ENCODE results near the gene FZR1. TPM values are rescaled to one million over a fixed set of nuclear protein-coding genes. Genes with fewer than 3 reads are reported as not detected.

Gene FZR1
- total and polyA plus RNA-seq, 2 experiments from 2014 or later: 48.6 to 68.5 TPM

DNA sequence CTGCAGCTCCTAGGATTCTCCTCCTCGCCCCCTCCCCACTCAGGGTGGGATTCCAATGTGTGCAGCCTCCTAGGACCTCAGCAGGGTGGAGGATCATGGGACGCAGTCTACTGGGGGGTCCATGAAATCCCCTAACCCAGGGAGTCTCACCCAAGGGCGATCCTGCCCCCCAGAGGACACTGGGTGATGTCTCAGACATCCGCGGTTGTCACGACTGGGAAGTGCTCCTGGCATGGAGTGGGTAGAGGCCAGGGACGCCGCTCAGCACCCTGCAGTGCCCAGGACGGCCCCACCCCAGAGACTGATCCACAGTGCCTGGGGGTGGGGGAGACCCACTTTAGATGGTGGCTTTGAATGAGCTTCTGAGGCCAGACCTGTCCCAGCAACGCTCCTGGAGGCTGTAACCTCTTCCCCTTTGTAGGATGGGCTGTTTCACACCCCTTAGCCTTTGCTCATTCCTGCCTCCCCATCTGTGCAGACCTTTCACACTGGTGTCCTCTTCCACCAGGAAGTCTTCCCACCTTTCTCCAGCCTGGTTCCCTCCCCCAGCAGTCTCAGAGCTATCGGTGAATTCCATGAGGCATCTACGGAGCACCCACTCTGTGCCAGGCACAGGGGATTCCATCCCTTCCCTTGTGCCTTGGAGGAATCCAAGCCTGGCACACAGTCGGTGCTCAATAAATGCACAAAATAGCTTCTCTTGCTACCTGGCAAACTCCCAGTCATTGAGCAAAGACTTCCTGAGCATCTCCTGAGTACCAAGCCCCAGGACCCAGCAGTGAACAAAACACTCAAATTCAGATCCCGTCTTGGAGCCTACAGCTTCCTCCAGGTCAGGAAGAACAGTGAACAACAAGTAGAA is 36.2 kb upstream of the FZR1 start:
- DNase-seq (ENCODE audit: low read depth in 1 of 2, low spot score in 1 of 2): no peak
- Histone ChIP-seq H3K4me1 (ENCODE audit: low read depth) (no peaks in the 10 kb centered on the region), H3K9me3 (ENCODE audit: low read depth) (no peaks in the 10 kb centered on the region), H3K4me3 (no peak overlapping the region), H3K27ac (no peak overlapping the region), H3K27me3 (no peaks in the 10 kb centered on the region), H3K36me3 (no peaks in the 10 kb centered on the region)
- TF ChIP-seq CTCF (IDR thresholded peaks at IDR 0.05; ENCODE audit: low read depth, low read length): peak; percentile 20

GRCh38 chr19:3470500-3471128 is 35.5 kb upstream of the FZR1 start:
- Histone ChIP-seq H3K4me3 (no peak overlapping the region), H3K4me1 (ENCODE audit: low read depth) (no peaks in the 10 kb centered on the region), H3K9me3 (ENCODE audit: low read depth) (no peaks in the 10 kb centered on the region), H3K36me3 (no peaks in the 10 kb centered on the region), H3K27ac (no peak overlapping the region), H3K27me3 (no peaks in the 10 kb centered on the region)
- TF ChIP-seq CTCF (IDR thresholded peaks at IDR 0.05; ENCODE audit: low read depth, low read length): no peak
- peak in 1 of 2 donors; percentile 25 for DNase-seq (ENCODE audit: low read depth in 1 of 2, low spot score in 1 of 2)

GRCh38 chr19:3471954-3472655 is 34.0 kb upstream of the FZR1 start:
- peak; percentile 28 to 53 for DNase-seq (ENCODE audit: low read depth in 1 of 2, low spot score in 1 of 2)
- no peaks in the 10 kb centered on the region for H3K4me1 ChIP-seq (ENCODE audit: low read depth)
- H3K9me3 ChIP-seq (ENCODE audit: low read depth): no peaks in the 10 kb centered on the region
- peak; percentile 88 for TF ChIP-seq CTCF (IDR thresholded peaks at IDR 0.05; ENCODE audit: low read depth, low read length)
- no peaks in the 10 kb centered on the region for H3K27me3 ChIP-seq
- no peaks in the 10 kb centered on the region for H3K36me3 ChIP-seq
- no peak overlapping the region for H3K27ac ChIP-seq
- H3K4me3 ChIP-seq: no peak overlapping the region

- Histone ChIP-seq H3K27me3 (no peaks in the 10 kb centered on the region), H3K4me1 (ENCODE audit: low read depth) (no peaks in the 10 kb centered on the region), H3K36me3 (no peaks in the 10 kb centered on the region), H3K9me3 (ENCODE audit: low read depth) (no peaks in the 10 kb centered on the region), H3K4me3 (no peak overlapping the region), H3K27ac (no peak overlapping the region)
- no peak for DNase-seq (ENCODE audit: low read depth in 1 of 2, low spot score in 1 of 2)
- TF ChIP-seq CTCF (IDR thresholded peaks at IDR 0.05; ENCODE audit: low read depth, low read length): no peak
These were observed 32.1 kb upstream of the FZR1 start for GRCh38 chr19:3474010-3474409.

DNA sequence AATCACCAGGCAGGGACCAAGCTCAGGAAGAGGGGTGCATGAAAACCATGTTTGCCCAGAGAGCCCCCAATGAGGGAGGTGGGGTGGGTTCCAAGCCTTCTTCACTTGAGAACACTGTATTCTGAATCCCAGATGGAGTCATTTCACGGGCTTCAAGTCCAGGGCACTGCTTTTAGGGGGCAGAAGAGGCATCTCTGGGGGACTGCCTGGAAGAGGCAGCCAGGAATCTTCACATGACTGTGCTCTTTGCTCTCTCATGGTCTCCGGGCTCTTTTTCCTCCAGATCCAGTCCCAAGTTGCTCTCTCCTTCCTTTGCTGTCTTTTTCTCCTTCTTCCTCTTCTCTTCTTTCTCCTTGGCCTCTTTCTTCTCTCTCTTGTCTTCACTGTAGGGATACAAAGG is 31.5 kb upstream of the FZR1 start:
- no peak for TF ChIP-seq CTCF (IDR thresholded peaks at IDR 0.05; ENCODE audit: low read depth, low read length)
- H3K9me3 ChIP-seq (ENCODE audit: low read depth): no peaks in the 10 kb centered on the region
- no peak overlapping the region for H3K4me3 ChIP-seq
- H3K27me3 ChIP-seq: no peaks in the 10 kb centered on the region
- no peaks in the 10 kb centered on the region for H3K36me3 ChIP-seq
- no peak overlapping the region for H3K27ac ChIP-seq
- DNase-seq (ENCODE audit: low read depth in 1 of 2, low spot score in 1 of 2): no peak
- no peaks in the 10 kb centered on the region for H3K4me1 ChIP-seq (ENCODE audit: low read depth)

Measured in cardiac muscle cell (in vitro differentiated cells and primary cell).